ENCODE data around the gene DOCK9.

Gene DOCK9, protein sequence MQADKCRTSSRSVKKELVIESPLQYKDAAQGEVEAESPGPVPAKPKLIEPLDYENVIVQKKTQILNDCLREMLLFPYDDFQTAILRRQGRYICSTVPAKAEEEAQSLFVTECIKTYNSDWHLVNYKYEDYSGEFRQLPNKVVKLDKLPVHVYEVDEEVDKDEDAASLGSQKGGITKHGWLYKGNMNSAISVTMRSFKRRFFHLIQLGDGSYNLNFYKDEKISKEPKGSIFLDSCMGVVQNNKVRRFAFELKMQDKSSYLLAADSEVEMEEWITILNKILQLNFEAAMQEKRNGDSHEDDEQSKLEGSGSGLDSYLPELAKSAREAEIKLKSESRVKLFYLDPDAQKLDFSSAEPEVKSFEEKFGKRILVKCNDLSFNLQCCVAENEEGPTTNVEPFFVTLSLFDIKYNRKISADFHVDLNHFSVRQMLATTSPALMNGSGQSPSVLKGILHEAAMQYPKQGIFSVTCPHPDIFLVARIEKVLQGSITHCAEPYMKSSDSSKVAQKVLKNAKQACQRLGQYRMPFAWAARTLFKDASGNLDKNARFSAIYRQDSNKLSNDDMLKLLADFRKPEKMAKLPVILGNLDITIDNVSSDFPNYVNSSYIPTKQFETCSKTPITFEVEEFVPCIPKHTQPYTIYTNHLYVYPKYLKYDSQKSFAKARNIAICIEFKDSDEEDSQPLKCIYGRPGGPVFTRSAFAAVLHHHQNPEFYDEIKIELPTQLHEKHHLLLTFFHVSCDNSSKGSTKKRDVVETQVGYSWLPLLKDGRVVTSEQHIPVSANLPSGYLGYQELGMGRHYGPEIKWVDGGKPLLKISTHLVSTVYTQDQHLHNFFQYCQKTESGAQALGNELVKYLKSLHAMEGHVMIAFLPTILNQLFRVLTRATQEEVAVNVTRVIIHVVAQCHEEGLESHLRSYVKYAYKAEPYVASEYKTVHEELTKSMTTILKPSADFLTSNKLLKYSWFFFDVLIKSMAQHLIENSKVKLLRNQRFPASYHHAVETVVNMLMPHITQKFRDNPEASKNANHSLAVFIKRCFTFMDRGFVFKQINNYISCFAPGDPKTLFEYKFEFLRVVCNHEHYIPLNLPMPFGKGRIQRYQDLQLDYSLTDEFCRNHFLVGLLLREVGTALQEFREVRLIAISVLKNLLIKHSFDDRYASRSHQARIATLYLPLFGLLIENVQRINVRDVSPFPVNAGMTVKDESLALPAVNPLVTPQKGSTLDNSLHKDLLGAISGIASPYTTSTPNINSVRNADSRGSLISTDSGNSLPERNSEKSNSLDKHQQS (N-terminal part only)

DNA sequence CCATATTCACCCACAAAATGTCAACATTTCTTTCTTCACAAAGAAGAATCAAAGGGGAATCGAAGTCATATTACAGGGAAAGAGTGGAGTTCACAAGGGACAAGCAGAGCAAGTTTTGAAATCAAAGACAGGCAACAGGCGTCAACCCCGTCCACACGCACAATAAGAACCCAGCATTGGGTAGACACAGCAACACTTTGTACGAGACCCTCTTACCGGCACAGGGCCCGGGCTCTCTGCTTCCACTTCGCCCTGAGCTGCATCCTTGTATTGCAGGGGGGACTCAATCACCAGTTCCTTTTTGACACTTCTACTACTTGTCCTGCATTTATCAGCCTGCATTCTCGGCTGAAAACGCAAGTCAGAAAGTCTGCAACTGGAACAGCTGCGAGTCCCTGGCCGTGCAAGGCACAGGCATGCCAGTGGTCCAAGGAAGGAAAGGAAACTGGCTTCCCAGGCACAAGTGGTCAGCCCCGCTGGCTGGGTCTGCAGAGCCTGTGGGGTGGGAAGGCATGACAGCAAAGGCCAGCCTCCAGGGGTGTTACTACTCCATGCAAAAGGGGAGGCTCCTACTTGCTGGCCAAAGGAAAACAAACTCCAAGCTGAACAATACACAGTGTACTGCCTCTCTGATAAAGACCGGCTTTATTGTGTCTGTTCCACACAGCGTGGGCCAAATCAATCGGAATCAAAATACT lies at the start of gene DOCK9:
Gene DOCK9 (minus strand): TSS at position 497 of the 698 bp plus-strand sequence. CDS start 155 bp downstream, at position 342.
- no peak for DNase-seq (ENCODE audit: low read depth)

DNA sequence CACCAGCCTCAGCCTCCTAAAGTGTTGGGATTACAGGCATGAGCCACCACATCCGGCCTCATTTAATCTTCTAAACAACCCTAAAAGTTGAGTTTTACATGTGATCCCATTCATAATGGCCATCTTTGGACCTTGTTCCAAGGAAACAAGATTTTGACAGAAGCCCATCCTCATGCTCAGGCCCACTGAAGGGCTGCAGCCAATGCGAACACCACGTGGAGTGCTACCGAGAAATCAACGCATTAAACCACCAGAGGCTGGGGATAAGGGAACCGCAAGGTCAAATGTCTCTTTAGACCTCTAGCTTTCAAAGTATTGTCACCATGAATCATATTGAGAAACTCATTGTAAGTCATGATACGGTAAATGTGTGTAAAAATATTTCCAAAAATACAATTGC lies 49.4 kb upstream of the DOCK9 start:
- DNase-seq (ENCODE audit: low read depth): no peak

DNA sequence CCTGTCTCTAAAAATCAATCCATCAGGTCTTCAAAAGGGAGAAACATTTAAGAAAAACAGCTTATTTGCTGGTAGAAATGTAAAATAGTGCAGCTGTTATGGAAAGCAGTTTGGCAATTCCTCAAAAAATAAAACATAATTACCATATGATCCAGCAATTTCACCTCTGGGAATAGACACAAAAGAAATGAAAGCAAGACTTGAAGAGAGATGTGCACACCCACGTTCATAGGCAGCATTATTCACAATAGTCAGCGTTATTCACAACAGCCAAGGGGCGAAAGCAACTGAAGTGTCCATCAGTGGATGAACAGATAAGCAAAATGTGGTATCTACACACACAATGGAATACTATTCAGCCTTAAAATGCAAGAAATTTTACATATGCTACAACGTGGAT lies 45.1 kb upstream of the DOCK9 start:
- no peak for DNase-seq (ENCODE audit: low read depth)

DNA sequence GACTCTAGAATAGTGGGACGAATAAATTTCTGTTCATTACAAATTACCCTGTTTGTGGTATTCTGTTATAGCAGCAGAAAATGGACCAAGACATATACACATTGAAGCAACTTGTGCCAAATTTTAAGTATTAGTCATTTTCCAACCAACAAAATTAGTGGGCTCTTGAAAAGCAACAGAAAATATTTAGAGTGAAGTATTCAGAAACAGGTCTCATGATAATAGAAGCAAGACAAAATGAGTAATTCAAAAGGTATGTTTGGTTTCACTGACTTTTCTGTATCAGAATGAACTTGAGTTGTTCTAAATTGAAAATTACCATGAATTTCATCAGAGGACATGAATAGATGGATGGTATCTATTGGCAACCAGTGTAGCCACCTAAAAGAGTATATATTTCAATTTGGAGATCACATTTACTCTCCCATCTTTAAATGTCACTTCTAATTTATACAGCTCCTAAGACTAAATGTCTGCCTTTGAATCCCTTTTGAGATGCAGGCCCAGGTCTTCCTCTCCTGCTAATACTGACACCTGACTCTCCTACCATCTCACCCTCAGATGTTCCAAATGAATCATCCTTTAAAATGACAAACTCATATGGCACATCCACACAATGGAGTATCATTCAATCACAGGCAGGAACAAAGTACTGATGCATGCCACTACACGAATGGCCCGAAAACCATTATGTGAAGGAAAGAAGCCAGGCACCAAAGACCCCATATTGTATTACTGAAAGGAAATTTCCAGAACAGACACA lies 40.7 kb upstream of the DOCK9 start:
- DNase-seq (ENCODE audit: low read depth): no peak

DNA sequence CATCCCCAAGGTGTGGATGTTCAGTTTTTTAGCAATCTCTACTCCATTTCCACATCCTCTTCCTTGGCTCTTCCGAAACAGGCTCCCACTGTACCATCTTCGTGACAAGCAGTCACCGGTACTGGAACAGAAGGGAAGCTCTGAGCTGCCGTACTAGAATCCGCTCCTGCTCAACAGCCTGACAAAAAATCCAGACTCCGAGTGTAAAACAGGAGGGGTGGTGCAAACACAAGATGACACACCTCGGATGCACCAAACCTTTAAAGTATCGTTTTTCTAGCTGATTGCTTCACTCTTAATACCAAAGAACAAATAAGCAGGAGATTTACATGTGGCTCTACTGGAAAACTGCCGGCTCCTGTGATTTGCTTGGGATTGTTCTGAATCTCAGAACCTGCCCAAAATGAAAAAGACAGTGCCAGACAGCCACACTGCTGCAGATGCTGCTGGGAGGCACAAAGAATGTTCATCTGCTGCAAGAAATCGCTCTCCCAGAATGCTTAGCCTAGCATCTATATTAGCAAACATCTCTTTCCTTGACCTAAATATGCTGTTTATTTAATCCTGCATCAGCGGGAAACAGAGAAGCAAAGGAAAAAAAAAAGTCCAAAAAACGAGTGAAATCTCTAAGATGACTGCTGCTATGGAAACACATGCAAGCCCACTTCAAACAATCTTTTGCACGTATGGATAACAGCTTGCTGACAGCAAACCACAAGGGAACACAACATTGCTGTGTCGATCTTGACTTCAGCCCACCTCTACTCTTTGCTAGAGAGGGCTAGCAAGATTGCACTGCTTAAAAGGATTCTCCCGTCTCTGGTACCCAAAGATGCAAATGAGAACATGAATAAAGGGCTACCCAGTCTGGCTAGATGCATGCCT lies 38.0 kb upstream of the DOCK9 start:
- no peak for DNase-seq (ENCODE audit: low read depth)

DNA sequence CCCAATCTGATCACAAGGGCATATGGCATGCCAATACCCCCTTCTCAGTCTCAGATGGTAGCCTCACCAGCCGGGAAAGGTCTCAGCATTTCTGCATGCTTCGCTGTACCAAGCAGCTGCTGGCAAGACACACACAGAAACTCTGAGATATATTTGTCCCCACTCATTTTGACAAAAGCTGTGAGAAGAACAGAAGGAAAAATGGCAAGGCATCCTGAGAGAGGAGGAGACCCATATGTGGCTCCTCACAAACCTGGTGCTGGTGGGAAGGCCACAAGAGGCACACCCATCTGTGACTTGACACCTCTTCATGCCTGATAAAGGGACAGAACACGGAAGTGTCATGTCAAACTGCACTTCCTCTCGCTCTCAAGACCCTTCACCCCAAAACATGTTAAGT lies 36.7 kb upstream of the DOCK9 start:
- no peak for DNase-seq (ENCODE audit: low read depth)

DNA sequence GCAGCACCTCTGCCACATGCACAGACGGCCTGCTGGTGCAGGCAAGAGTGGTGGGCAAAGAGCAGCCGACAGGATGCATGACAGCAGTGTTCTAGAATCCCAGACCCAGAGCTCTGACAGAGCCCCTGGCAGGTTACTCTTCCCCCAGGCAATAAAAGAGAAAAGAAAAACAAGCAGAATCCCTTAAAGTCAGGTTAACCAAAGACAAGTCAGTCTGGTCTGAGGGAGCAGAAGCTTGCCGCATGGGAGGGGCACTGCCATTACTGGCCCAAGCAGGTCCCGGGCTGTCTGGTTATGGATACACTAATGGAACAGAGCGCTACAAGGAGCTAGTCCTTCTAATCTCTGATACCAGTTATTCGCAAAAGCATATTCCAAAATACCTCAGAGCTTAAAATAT lies 36.1 kb upstream of the DOCK9 start:
- DNase-seq (ENCODE audit: low read depth): no peak

DNA sequence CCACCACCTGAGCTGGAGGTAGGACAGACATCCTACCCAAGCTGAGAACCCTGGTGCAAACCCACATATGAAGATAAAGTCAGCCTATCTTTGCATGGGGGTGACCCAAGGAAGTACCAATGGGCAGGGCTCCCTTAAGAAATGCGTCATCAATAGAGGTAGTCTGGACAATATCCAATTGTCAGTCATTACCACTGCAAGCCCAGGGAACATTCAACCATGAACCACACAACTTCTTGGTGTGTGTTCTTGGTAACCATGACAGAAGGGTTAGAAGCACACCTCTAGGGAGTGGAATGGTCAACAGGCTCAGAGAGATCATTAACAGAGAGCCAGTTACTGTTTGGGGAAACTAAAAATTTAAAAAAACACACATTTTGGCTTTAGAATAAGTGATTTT lies 34.7 kb upstream of the DOCK9 start:
- DNase-seq (ENCODE audit: low read depth): no peak

DNA sequence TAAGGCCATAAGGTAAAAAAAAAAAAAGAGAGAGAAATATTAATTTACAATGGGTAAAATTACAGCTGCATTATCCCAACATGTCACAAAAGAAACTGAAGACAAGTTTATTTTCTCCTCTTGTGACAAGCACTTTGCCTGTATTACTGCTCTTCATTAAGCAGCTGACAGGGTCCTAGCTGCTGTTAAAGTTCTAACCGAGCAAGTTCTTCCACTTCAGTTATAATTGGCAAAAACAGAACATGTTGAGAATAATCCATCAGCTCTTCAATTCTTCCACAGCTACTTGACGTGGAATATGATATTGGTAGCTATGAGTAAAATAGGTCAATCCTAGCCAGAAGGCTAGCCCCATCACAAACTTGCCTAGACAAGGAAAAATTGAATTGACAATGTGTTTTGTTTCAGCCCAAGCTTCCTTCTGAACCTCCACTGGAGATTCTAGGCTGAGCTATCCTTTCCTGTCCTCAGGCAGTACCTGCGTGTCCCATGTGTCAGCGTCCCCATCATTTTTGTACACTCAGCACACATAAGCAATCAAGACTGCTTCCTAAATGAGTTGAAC lies 32.2 kb upstream of the DOCK9 start:
- DNase-seq (ENCODE audit: low read depth): no peak

DNA sequence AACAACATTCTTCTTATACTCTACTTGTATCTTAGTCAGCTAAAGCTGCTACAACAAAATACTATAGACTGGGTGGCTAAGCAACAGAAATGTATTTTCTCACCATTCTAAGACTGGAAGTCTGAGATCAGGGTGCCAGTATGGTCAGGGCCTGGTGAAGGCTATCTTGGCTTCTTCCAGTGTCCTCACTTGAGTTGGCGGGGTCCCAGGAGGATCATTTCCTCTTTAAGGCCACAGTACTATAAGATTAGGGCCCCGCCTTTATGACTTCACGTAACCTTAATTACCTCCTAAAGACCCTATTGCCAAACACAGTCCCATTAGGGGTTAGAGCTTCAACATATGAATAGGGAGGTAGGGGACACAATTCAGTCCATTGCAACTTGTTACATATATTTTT lies 30.7 kb upstream of the DOCK9 start:
- DNase-seq (ENCODE audit: low read depth): no peak

DNA sequence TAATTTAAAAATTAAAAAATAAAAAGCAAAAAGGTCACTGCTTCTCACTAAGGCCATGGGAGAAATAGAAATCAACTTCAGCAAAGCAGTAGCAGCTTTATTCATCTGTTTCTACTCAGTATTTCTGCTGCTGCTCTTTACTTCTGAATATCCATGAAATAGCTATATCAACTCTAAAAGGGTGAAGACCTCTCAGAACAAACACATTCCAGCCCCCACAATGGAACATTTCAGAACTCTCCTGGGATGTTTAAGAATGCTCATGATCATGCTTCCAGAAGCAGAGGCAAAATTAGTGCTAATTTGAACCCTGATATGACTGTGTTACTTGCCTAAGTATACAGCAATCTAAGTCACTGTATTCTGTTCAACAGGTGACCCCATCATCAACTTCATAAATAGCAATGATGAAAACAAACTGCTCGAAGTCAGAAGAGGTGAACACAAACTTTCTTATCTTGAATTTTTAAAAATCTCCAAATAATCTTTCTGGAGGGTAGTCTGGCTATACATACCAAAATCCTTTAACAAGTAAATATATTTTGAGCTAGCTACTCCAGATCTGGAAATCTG lies 29.6 kb upstream of the DOCK9 start:
- no peak for DNase-seq (ENCODE audit: low read depth)

DNA sequence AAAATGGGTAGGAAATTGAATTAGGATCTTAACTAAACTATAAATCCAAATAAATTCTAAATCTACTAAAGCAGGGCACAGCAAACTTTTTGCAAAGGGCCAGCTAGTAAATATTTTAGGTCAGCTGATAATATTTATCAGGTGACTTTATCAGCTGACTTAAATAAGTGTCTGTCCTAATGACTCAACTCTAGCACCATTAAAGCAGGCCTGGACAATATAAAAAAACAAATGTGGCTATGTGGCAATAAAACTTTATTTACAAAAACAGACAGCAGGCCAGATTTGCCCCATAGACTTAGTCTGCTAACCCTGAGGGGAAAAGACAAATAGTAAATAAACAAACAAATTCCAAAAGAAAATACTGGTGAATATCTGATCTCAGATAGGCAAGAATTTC lies 27.7 kb upstream of the DOCK9 start:
- no peak for DNase-seq (ENCODE audit: low read depth)

DNA sequence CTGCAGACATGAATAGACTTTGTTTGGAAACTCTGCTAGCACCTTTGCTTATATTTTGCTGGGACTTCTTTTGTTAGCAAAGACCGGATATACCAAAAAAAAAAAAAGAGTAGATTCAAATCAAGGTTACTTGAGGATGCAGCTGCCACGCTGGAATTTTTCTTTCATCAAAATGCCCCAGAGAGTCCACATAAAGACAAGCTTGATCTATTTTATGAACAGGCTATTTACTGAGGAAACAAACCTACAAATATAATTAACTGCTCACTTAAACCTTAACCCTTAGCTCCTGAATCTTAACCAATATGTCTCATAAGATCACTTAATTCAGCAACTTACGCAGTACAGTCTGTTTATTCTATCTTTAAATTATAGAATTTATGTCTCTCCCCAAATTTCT lies 27.1 kb upstream of the DOCK9 start:
- no peak for DNase-seq (ENCODE audit: low read depth)

DNA sequence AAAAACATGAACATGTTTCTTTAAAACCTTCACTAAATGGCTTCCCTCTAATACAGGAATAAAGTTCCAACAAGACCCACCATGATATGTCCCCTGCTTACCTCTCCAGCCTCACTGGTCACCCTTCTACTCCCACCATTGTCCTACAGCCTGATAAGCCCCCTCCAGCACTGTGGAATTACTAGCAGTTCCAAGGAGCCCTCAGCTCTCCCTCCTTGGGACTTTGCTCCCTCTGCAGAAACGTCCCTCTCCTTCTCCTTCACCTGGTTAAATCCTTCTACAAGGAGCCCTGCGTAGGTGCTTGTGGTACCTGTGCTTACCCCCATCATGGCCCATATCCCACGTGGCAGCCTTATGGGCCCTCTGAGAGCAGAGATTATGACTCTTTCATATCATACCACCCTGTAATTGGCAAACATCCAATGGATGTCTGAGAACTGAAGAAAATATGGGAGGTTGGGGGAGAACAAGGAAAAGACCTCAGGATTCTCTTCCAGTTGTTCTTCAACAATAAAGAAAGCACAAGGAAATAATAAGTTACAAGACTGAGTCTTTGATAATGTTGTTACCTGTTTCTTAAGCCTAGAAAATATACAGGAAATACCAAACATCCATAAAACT lies 26.1 kb upstream of the DOCK9 start:
- no peak for DNase-seq (ENCODE audit: low read depth)

DNA sequence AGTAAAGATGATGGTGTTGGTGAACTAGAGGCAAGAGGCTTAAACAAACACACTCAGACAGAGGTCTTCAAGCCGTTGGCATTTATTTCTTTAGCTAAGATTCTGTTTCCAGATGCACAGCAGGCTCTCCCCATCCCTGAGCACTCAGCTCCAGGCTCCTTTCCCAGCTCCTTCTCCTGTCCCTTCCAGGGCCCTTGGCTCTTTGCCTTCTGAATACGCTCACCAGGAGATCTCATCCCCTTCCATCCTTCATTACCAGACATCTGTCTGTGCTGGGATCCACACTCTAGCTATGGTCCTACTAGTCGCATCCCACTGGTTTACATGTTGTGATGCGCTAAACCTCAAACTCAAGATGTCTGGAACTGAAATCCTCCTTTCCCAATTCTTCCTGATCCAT lies 25.3 kb upstream of the DOCK9 start:
- no peak for DNase-seq (ENCODE audit: low read depth)

DNA sequence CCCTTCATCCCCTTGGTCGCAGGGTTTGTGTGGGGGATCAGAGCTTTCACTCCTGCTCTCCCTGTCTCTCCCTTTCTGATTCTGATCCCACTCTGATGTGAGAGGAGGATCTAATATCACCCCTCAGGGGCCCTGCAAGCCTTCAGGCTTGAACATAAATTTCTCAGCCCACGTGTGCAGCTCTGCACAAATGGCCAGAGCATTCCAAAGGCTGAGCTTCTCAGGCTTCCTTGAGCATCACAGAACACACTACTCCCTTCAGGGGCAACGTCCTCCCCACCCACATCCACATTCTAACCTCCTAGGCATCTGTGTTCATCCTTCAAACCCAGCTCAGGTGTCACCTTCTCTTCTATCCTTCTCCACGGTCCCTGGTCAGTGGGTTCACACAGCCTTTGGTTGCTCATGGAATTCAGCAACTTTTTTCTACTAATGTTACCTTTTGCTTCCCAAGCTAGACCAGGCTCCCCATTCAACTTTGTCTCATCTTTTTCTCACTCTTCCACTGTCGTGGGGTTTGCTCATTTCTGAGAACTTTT lies 24.4 kb upstream of the DOCK9 start:
- no peak for DNase-seq (ENCODE audit: low read depth)

DNA sequence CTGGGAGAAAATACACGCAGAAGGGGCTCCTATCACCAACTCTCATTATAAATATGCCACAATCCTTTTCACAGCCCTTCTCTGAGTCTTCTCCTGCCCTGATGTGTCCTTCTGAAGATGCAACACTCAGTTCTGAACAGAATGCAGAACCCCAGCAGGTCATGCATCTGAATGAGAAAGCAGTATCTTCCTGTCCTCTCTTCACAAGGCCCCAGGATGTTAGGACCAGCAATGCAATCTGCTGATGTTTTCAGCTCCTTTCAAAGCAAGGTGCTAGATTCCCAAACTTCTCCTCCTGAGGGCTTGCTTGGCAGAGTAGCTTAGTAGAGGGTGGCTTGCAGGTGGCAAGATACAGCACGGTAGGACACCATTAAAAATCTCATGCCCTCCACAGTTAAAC lies 22.3 kb upstream of the DOCK9 start:
- DNase-seq (ENCODE audit: low read depth): no peak

DNA sequence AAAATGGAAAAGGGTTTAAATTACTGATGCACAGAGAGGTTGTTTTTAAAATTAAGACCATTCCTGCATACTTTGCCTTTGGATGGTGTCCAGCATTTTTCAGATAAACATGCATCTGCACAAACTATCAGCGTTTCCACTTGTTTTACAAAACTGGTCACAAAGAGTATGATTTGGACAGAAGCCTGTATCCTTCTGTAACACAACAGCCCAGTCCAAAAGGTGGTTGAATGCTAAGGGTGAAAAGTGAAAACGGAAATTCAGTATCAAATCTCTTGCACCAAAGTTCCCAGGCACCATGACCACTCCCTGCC lies 21.7 kb upstream of the DOCK9 start:
- DNase-seq (ENCODE audit: low read depth): no peak

Measured in activated T-cell treated with anti-CD3 and anti-CD28 coated beads for 48 hours (primary cell).